MV-4-11 (cell line): ENCODE results near the gene TSPAN4.

Source experiments
- DNase-seq: peaks from one replicate; lab custom pipeline; 2025; lab: John Stamatoyannopoulos, UW

Gene TSPAN4

DNA sequence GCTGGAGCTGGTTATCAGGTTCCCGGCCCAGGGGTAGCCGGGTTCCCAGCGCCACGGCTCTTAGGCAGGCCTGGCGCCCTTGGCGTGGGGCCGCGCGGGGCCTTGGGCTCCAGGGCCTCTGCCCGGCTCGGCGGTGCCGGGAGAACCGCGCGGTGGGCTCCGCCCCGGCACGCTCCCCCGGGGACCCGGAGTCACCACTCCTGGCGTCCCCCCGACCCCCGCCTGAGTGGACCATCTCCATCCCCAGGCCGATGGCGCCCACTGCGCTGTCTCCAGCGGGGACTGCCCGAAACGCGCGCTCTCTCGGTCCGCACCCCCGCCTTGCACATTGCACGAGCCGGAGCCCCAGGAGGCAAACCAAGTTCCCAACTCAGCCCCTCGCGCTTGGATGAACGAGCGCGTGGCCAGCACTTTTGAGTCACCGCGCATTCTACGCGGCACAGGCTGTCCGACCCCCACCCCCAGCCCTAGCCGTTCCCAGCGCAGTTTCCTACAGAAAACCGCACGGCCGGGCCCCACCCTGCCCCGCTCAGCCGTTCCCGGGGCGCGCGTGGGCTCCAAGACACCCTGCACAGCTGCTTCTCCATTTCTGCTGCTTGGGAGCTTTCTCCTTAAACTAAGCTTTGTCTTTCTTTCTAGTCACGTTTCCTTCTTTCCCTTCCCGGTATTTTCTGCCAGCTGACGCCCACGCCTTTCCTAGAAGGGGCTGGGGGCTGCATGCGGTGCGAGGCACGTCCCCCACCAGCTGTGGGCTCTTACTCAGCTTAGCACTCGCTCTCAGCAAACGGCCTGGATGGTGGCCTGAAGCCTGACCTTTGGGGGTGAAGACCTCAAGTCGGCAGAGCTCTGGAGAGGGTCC is 68.6 kb downstream of the TSPAN4 start:
- DNase-seq = peak; percentile 47

DNA sequence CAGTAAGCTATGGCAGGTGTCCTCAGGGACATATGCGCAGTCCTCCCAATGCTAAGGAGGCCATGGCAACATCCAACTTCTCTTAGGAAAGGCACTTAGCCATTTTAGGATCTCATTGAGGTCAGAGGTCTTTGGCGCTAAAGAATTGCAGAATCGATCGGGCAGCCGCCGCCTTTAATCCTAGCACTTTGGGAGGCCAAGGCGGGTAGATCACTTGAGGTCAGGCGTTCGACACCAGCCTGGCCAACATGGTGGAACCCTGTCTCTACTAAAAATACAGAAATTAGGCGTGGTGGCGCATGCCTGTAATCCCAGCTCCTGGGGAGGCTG is 69.2 kb downstream of the TSPAN4 start:
- peak; percentile 60 for DNase-seq

DNA sequence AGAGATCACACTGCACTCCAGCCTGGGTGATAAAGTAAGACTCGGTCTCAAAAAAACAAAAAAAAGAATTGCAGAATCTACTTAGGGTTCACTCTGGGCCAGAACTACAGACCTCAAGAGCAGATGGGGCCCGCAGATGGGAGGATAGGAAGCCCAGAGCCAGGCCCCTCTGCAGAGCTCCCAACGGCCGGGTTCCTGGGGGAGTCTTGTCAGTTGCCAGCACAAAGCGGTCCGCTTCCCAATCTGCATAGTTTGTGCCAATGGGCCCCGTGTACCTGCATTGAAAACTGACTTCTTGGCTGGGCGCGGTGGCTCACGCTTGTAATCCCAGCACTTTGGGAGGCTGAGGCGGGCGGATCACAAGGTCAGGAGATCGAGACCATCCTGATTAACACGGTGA is 69.6 kb downstream of the TSPAN4 start:
- DNase-seq = no peak

DNA sequence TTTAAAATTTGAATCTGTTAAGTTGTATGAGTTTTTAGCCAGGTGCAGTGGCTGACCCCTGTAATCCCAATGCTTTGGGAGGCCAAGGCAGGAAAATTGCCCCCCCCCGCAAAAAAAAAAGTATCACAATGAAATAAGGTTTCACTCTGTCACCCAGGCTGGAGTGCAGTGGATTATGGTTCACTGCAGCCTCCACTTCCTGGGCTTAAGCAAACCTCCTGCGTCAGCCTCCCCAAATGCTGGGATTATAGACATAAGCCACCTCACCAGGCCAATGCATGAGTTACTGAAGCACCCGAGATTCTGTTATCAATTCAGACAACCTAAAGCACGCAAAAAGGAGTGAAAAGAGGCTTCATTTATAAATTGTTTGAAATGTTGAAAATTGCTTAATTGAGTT is 70.4 kb downstream of the TSPAN4 start:
- no peak for DNase-seq

DNA sequence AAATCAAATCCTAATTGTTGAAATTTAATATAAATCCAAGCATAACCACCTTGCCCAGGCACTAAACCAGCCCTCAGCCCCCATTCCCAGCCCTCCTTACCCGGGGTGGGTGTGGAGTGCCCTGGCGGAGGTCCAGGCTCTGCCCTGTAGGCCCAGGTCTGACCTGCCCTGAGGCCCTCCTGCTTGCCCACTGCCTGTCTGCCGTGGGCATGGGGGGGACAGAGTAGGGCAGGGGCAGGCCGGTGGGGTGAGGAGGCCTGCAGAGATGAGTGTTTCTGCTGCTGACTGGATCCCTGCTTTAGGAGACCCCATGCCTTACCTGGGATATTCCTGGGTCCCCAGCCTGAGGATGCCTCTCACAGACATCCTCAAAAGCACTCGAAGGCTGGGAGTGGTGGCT is 71.6 kb downstream of the TSPAN4 start:
- no peak for DNase-seq

DNA sequence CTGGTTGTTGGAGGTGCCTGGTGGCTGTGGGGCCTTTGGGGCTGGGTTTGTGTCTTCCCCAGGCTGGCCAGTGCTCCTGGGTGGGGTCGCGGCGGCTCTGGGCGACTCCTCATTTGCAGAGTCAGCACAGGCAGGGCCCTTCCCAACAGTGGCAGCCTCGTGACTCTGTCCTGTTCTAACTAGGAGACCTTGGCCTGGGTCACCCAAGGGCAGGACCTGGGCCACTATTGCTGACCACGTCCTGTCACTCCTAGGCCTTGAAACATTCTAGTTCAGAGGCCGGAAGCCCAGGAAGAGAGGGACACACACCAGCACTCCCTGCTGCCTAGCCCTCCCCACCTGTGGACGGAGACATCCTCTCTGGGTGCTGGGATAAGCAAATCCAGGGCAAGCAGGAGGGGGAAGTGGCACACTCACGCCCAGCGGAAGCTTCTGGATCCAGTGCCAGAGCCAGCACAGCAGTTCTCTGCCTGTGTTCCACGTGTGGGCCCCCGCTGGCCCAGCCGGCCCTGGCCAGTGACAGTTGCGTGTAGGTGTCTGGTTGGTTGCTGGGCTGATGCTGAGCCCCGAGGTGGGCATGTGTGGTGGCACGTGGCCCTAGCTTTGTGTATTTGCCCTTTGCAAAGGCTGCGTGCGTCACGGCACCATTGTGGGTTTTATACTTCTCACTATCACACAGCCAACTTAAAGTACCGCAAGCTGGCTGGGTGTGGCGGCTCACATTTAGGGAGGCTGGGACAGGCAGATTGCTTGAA is 72.3 kb downstream of the TSPAN4 start:
- DNase-seq = no peak
